Spleen (tissue), 7 donors: Measurements from ENCODE around the gene PEA15.

ENCODE experiments used
- POLR2A ChIP-seq, 3 donors: fragments of 450-650 bp; IDR thresholded peaks; one replicate each; pipeline ENCODE4 v1.5.1; 2017; ENCODE audit warnings: antibody characterized with exemption in 3 of 3, mild to moderate bottlenecking in 1 of 3
- POLR2AphosphoS5 ChIP-seq, 3 donors: sonication (generic); formaldehyde crosslinking; IDR thresholded peaks; one replicate each; pipeline ENCODE4 v1.5.1; 2017; ENCODE audit warnings: antibody characterized with exemption in 3 of 3
- TF ChIP-seq, protein P1 (sequence below), 11 experiments: fragments of 200-600 bp in 7 of 11; fragments of 450-650 bp in 4 of 11; sonication (generic) in 4 of 11; IDR thresholded peaks in 8 of 11; conservative IDR thresholded peaks in 3 of 11; 1 replicate in 7 of 11; 2 replicates in 4 of 11; pipeline versions ENCODE4 v1.4.0 to v1.8.0; 2016 to 2021; ENCODE audit warnings: antibody characterized with exemption in 11 of 11, inconsistent platforms in 4 of 11, mild to moderate bottlenecking in 1 of 11
- donor health status: DM: no; HTN: no; CAD: no; lungs with moderate emphysema.
- donor health status: DM: no; HTN: no; CAD: no.
- donor health status: DM: no; HTN: no; CAD: no.

GRCh38 chr1:160163615-160164014, 41.6 kb upstream of the PEA15 start:
- TF ChIP-seq, protein P1, sequence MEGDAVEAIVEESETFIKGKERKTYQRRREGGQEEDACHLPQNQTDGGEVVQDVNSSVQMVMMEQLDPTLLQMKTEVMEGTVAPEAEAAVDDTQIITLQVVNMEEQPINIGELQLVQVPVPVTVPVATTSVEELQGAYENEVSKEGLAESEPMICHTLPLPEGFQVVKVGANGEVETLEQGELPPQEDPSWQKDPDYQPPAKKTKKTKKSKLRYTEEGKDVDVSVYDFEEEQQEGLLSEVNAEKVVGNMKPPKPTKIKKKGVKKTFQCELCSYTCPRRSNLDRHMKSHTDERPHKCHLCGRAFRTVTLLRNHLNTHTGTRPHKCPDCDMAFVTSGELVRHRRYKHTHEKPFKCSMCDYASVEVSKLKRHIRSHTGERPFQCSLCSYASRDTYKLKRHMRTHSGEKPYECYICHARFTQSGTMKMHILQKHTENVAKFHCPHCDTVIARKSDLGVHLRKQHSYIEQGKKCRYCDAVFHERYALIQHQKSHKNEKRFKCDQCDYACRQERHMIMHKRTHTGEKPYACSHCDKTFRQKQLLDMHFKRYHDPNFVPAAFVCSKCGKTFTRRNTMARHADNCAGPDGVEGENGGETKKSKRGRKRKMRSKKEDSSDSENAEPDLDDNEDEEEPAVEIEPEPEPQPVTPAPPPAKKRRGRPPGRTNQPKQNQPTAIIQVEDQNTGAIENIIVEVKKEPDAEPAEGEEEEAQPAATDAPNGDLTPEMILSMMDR (IDR thresholded peaks at IDR 0.05 in 8 of 11, conservative IDR thresholded peaks at IDR 0.05 in 3 of 11) = no peak
- TF ChIP-seq POLR2A (IDR thresholded peaks at IDR 0.05) (no peak), POLR2AphosphoS5 (IDR thresholded peaks at IDR 0.05) (no peak)
